Measurements from ENCODE around the gene TIE1.

Gene TIE1

GRCh38 chr1:43293896-43294760 lies 6.7 kb upstream of the TIE1 start:
- DNase-seq = no peak

GRCh38 chr1:43294761-43295160 lies 6.0 kb upstream of the TIE1 start:
- DNase-seq = no peak

GRCh38 chr1:43296207-43296606 lies 4.6 kb upstream of the TIE1 start:
- DNase-seq = no peak

GRCh38 chr1:43298055-43298454 lies 2.7 kb upstream of the TIE1 start:
- DNase-seq = no peak

GRCh38 chr1:43299101-43299500 lies 1.7 kb upstream of the TIE1 start:
- no peak for DNase-seq

- DNase-seq = no peak
Observed at GRCh38 chr1:43302201-43302600, 1.4 kb downstream of the TIE1 start.

- DNase-seq = no peak
Observed at GRCh38 chr1:43302721-43303470, 2.1 kb downstream of the TIE1 start.

- DNase-seq = no peak
Observed at GRCh38 chr1:43303471-43304313, 2.9 kb downstream of the TIE1 start.

- no peak for DNase-seq
Observed at GRCh38 chr1:43304314-43304681, 3.5 kb downstream of the TIE1 start.

GRCh38 chr1:43304771-43305300 lies 4.1 kb downstream of the TIE1 start:
- DNase-seq = no peak

GRCh38 chr1:43305461-43305860 lies 4.7 kb downstream of the TIE1 start:
- no peak for DNase-seq

GRCh38 chr1:43305926-43306687 lies 5.3 kb downstream of the TIE1 start:
- DNase-seq = no peak

GRCh38 chr1:43306688-43307457 lies 6.1 kb downstream of the TIE1 start:
- no peak for DNase-seq

- no peak for DNase-seq
Observed at GRCh38 chr1:43307458-43308158, 6.8 kb downstream of the TIE1 start.

GRCh38 chr1:43308635-43309404 lies 8.0 kb downstream of the TIE1 start:
- DNase-seq = no peak

- DNase-seq = no peak
Observed at GRCh38 chr1:43309405-43310025, 8.7 kb downstream of the TIE1 start.

- DNase-seq = no peak
Observed at GRCh38 chr1:43311521-43311920, 10.7 kb downstream of the TIE1 start.

GRCh38 chr1:43312212-43312623 lies 11.4 kb downstream of the TIE1 start:
- DNase-seq = no peak
